K562 (cell line): ENCODE results near the gene CAPN13. TPM values are rescaled to one million over a fixed set of nuclear protein-coding genes. Genes with fewer than 3 reads are reported as not detected.

Experiments used
- CREB3 ChIP-seq: fragments of 450-650 bp; conservative IDR thresholded peaks from 2 replicates; pipeline ENCODE4 v1.6.1; 2016; ENCODE audit warnings: missing genetic modification characterization, low read depth, mild to moderate bottlenecking, missing compliant biosample characterization, moderate library complexity
- DPF2 ChIP-seq: fragments of 450-650 bp; IDR thresholded peaks from 2 replicates; pipeline ENCODE4 v1.6.1; 2016
- FOXP1 ChIP-seq: sonication (generic); formaldehyde crosslinking; IDR thresholded peaks from 2 replicates; pipeline ENCODE4 v1.8.0; 2022; ENCODE audit warnings: mild to moderate bottlenecking, missing genetic modification reagents
- HDAC3 ChIP-seq: fragments of 450-650 bp; IDR thresholded peaks from 2 replicates; pipeline ENCODE4 v1.6.1; 2018; ENCODE audit warnings: borderline replicate concordance, mild to moderate bottlenecking, moderate library complexity; ENCODE audit not compliant: partially characterized antibody
- HMGXB4 ChIP-seq: sonication (generic); formaldehyde crosslinking; IDR thresholded peaks from 2 replicates; pipeline ENCODE4 v1.8.1; 2023; ENCODE audit warnings: mild to moderate bottlenecking, missing genetic modification reagents
- HOMEZ ChIP-seq: fragments of 250-450 bp; sonication (Bioruptor Pico); IDR thresholded peaks from 2 replicates; pipeline ENCODE4 v1.4.0; 2020; ENCODE audit warnings: mild to moderate bottlenecking, moderate library complexity
- ID3 ChIP-seq, 2 experiments: fragments of 250-450 bp in 1 of 2; fragments of 450-650 bp in 1 of 2; sonication (Bioruptor Pico) in 1 of 2; IDR thresholded peaks; 2 replicates each; pipeline versions ENCODE4 v1.6.1 to v1.8.0; 2016 to 2021; ENCODE audit warnings: mild to moderate bottlenecking in 2 of 2, moderate library complexity in 2 of 2, missing compliant biosample characterization in 1 of 2, missing genetic modification characterization in 1 of 2
- ILK ChIP-seq: fragments of 450-650 bp; IDR thresholded peaks from 2 replicates; pipeline ENCODE4 v1.6.1; 2016; ENCODE audit warnings: missing genetic modification characterization, low read depth, mild to moderate bottlenecking, missing compliant biosample characterization, moderate library complexity, borderline replicate concordance
- JUND ChIP-seq, 2 experiments: IDR thresholded peaks; 2 replicates in 1 of 2; 3 replicates in 1 of 2; pipeline ENCODE4 v1.6.1; 2011; ENCODE audit warnings: borderline replicate concordance in 2 of 2, low read depth in 2 of 2, low read length in 2 of 2, improper control_type of control experiment in 1 of 2, missing biosample characterization in 1 of 2, missing genetic modification characterization in 1 of 2, missing genetic modification reagents in 1 of 2
- MIER1 ChIP-seq: fragments of 450-650 bp; IDR thresholded peaks from 2 replicates; pipeline ENCODE4 v1.6.1; 2016; ENCODE audit warnings: antibody characterized with exemption, mild to moderate bottlenecking, low read depth
- NFE2 ChIP-seq: IDR thresholded peaks from 2 replicates; pipeline ENCODE4 v1.6.1; 2014; ENCODE audit warnings: antibody characterized with exemption, low read depth
- PML ChIP-seq: IDR thresholded peaks from 2 replicates; pipeline ENCODE4 v1.6.1; 2012; ENCODE audit warnings: low read length, inconsistent platforms
- SRSF9 ChIP-seq: fragments of 200-400 bp; formaldehyde crosslinking; IDR thresholded peaks from 2 replicates; pipeline ENCODE4 v1.6.1; 2017; ENCODE audit warnings: low read depth, low read length, borderline replicate concordance
- TAF9B ChIP-seq: fragments of 450-650 bp; IDR thresholded peaks from 2 replicates; pipeline ENCODE4 v1.6.1; 2018; ENCODE audit warnings: mild to moderate bottlenecking; ENCODE audit not compliant: partially characterized antibody
- TRIM25 ChIP-seq: fragments of 450-650 bp; IDR thresholded peaks from 2 replicates; pipeline ENCODE4 v1.7.0; 2016; ENCODE audit warnings: borderline replicate concordance
- TSC22D4 ChIP-seq: fragments of 450-650 bp; IDR thresholded peaks from 2 replicates; pipeline ENCODE4 v1.6.1; 2016; ENCODE audit warnings: missing genetic modification characterization, missing biosample characterization, control low read depth
- U2AF2 ChIP-seq: fragments of 200-400 bp; formaldehyde crosslinking; optimal IDR thresholded peaks from 2 replicates; pipeline ENCODE3; 2017; ENCODE audit warnings: low read depth, mild to moderate bottlenecking, low read length
- ZEB2 ChIP-seq: fragments of 450-650 bp; IDR thresholded peaks from 2 replicates; pipeline ENCODE4 v1.6.1; 2016
- ZNF133 ChIP-seq: fragments of 250-450 bp; sonication (Bioruptor Pico); IDR thresholded peaks from 2 replicates; pipeline ENCODE4 v1.4.0; 2020; ENCODE audit warnings: mild to moderate bottlenecking
- ZNF263 ChIP-seq: sonication (generic); formaldehyde crosslinking; IDR thresholded peaks from 2 replicates; pipeline ENCODE4 v1.8.0; 2022; ENCODE audit warnings: mild to moderate bottlenecking, missing genetic modification reagents, borderline replicate concordance
- ZNF707 ChIP-seq: fragments of 250-450 bp; sonication (Bioruptor Pico); conservative IDR thresholded peaks from 2 replicates; pipeline ENCODE4 v1.8.0; 2022; ENCODE audit warnings: inconsistent platforms, mild to moderate bottlenecking, moderate library complexity
- ZSCAN29 ChIP-seq: fragments of 450-650 bp; IDR thresholded peaks from 2 replicates; pipeline ENCODE4 v1.6.1; 2017
- polyA plus RNA-seq, 8 experiments: library from polyadenylated mRNA; depleted of rRNA in 4 of 8; stranded (reverse) in 5 of 8; unstranded in 3 of 8; fragments of >200 nt; fragmentation: Nextera tagmentation in 2 of 8; fragmentation: Illumina TruSeq in 1 of 8; extraction: Ambion mirVana in 2 of 8; extraction: Trizol in 1 of 8; gene quantifications; 2 replicates each; pipeline versions ENCODE4 v1.2.1 to v1.2.3, GENCODE V29; 2011 to 2014; ENCODE audit warnings: inconsistent platforms in 1 of 8, missing spikeins in 1 of 8
- total RNA-seq, 7 experiments: library from RNA; depleted of rRNA in 6 of 7; stranded (reverse); fragments of >200 nt in 6 of 7; fragmentation: Illumina TruSeq in 2 of 7; extraction: Trizol in 2 of 7; gene quantifications; 2 replicates each; pipeline versions ENCODE4 v1.2.1 to v1.2.3, GENCODE V29; 2011 to 2021; ENCODE audit warnings: low replicate concordance in 1 of 7

The CAPN13 gene
- total and polyA plus RNA-seq, 9 of the 15 experiments (the other 6 are each of a cell fraction or from before 2014, with no cell fraction given) = not detected

- TF ChIP-seq TRIM25 (no peak), ZEB2 (no peak), ID3 (CRISPR knock-in tag; IDR thresholded peaks at IDR 0.05) (no peak), ID3 (tag; IDR thresholded peaks at IDR 0.05) (no peak), PML (no peak), TSC22D4 (tag) (no peak), ZNF707 (CRISPR knock-in tag) (no peak), TAF9B (no peak), ZNF263 (CRISPR knock-in tag) (no peak), SRSF9 (no peak), MIER1 (no peak), DPF2 (peak; percentile 84), ZNF133 (CRISPR knock-in tag) (no peak), HDAC3 (no peak), CREB3 (tag) (no peak), HOMEZ (CRISPR knock-in tag) (no peak), JUND (IDR thresholded peaks at IDR 0.05; ENCODE audit: borderline replicate concordance, low read depth, low read length) (peak; percentile 98), JUND (tag; IDR thresholded peaks at IDR 0.05; ENCODE audit: borderline replicate concordance, low read depth, low read length) (peak; percentile 95; the same call in 2 of the 3 replicates), HMGXB4 (CRISPR knock-in tag) (no peak), ZSCAN29 (no peak), U2AF2 (no peak), ILK (tag) (no peak), NFE2 (no peak), FOXP1 (CRISPR knock-in tag) (no peak)
Observed at GRCh38 chr2:30756051-30756719, 51.1 kb downstream of the CAPN13 start (continued).
